ENCODE measurements around the gene TMCC1.
"Not testable (repeated sequence)": the region's sequence is repeated elsewhere in the genome, so short reads cannot be mapped to it uniquely, and the experiment has no call there.

TMCC1 gene

GRCh38 chr3:129641567-129642260 is 251.8 kb downstream of the TMCC1 start:
- DNase-seq: not testable (repeated sequence)

DNA sequence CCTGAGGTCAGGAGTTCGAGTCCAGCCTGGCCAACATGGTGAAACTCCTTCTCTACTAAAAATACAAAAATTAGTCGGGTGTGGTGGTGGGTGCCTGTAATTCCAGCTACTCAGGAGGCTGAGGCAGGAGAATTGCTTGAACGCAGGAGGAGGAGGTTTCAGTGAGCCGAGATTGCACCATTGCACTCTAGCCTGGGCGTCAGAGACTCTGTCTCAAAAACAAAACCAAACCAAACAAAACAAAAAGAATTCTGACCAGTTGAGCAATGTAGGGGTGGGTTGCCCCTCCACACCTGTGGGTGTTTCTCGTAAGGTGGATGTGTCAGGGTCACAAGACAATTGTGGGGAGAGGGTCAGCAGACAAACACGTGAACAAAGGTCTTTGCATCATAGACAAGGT is 252.5 kb downstream of the TMCC1 start:
- not testable (repeated sequence) for DNase-seq

DNA sequence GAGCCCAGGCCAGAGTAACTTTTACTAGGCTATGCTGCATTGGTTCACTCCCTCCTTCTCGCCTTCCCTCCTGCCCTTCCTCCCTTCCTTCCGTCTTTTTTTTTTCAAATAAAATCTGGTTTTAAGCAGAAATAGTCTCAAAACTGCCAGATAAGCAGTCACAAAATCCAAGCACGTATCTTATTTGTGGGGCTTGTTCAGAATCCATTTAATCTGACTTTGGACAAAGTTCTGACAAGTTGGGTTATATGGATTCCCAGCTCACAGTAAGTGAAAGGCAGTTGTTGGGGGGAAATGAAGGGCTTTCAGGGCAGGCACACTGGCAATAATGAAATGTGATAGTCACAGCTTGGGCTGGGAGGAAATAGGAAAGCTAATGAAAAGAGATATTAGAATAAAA is 255.0 kb downstream of the TMCC1 start:
- no peak for DNase-seq

DNA sequence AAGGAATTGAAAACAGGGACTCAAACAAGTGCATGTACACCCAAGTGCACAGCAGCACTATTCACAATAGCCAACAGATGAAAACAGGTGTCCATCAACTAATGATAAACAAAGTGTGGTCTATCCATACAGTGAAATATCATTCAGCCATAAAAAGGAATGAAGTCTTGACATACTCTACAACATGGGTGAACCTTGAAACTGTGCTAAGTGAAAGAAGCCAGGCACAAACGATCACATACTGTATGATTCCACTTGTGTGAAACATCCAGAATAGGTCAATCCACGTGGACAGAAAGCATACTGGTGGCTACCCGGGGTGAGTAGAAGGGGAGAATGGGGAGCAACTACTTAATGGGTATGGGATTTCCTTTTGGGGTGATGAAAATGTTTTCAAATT is 257.4 kb downstream of the TMCC1 start:
- DNase-seq: no peak

- no peak for DNase-seq
Observed at GRCh38 chr3:129635656-129636055, 257.9 kb downstream of the TMCC1 start.

- DNase-seq: no peak
Observed at GRCh38 chr3:129633751-129634481, 259.6 kb downstream of the TMCC1 start.

- no peak for DNase-seq
Observed at GRCh38 chr3:129632977-129633376, 260.5 kb downstream of the TMCC1 start.

- no peak for DNase-seq
Observed at GRCh38 chr3:129632556-129632955, 261.0 kb downstream of the TMCC1 start.

DNA sequence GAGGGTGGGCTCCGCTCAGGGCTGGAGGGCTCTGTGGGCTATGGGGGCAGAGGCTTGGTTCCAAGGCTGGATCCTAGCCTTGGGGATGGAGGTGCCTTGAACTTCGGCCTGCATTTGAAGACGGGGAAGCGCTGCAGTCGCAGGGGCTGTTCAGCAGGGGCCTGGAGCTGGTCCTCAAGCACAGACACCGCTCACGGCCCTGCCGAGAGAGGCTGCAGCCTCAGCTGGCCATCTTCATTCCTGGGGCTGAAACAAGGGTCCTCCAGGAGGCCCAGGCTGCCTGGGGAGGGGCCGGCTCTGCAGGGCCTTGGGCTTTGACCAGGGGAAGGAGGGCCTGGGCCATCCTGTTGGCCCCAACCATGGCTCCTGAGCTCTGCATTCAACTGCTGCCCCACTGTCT is 261.5 kb downstream of the TMCC1 start:
- DNase-seq: no peak

- no peak for DNase-seq
Observed at GRCh38 chr3:129629011-129629410, 264.5 kb downstream of the TMCC1 start.

DNA sequence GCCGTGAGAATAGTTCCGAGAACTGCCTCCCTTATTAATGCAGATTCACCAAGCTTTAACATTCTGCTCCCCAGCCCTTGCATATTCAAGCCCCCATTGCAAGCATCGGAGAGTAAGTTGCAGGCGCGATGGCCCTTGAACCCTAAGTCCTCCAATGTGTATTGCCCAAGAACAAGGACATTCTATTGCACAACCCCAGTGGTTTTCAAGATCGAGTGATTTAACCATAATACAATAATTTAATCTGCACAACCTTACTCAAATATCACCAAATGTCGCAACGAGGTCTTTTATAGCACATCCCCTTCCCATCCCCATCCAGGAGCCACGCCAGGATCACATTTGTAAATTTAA is 265.4 kb downstream of the TMCC1 start:
- DNase-seq: no peak

- DNase-seq: peak in 12 of 14 donors; percentile 55 to 83 (median 76)
Observed at GRCh38 chr3:129627350-129628168, 266.0 kb downstream of the TMCC1 start.

DNA sequence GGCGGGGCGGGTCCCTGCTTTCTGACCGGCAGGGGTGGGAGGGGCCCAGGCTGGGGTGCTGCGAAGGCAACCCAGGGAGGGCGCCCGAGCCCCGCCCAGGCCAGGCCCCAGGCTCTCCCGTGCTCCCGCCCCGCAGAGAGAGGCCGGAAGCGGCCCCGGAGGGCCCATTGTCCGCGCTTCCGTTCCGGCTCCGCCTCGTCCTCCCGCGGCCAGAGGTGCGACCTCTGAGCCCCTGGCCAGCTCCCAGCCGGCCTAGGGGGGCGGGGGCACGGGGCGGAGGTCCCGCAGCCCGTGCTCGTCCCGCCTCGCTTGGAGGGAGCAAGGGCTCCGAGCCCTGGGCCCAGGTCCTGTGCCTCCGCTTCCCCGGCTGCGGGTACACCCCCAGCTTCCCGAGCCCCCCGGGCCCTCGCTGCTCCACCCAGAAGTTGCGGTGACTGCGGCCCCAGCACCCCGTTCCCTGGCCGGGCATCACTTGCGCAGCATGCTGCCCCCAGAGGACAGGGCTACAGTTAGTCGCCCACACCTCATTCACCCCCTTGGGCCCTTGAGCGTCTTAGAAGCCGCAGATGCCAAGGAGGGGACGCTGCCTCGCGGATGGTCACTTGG is 266.7 kb downstream of the TMCC1 start:
- peak in 12 of 14 donors; percentile 51 to 85 (median 66) for DNase-seq

- DNase-seq: no peak
Observed at GRCh38 chr3:129625072-129625874, 268.2 kb downstream of the TMCC1 start.

DNA sequence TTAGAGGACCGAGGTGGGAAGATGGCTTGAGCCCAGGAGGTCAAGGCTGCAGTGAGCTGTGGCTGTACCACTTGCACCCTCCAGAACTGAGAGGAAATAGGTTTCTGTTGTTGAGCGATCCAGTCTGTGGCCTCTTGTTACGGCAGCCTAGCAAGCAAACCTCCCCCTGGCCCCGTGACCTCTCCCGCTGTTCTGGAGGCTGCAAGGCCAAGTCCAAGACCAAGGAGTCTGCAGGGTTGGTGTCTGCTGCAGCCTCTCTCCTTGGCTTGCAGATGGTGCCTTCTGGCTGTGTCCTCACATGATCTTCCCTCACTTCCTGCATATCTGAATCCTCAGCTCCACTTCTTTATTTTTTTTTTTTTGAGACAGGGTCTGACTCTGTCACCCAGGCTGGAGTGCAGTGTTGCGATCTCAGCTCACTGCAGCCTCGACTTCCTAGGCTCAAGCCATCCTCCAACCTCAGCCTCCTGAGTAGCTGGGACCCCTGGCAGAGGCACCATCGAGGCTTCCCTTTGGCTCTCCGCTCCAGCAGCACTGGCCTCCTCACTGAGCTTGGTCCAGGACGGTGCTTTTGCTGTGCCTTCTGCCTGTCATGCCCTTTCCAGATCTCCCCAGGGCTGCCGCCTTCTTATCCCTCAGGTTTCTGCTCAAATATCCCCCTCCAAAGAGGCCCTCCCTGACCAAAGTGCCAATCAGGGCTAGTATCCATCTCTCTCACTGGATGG is 269.0 kb downstream of the TMCC1 start:
- DNase-seq: no peak

DNA sequence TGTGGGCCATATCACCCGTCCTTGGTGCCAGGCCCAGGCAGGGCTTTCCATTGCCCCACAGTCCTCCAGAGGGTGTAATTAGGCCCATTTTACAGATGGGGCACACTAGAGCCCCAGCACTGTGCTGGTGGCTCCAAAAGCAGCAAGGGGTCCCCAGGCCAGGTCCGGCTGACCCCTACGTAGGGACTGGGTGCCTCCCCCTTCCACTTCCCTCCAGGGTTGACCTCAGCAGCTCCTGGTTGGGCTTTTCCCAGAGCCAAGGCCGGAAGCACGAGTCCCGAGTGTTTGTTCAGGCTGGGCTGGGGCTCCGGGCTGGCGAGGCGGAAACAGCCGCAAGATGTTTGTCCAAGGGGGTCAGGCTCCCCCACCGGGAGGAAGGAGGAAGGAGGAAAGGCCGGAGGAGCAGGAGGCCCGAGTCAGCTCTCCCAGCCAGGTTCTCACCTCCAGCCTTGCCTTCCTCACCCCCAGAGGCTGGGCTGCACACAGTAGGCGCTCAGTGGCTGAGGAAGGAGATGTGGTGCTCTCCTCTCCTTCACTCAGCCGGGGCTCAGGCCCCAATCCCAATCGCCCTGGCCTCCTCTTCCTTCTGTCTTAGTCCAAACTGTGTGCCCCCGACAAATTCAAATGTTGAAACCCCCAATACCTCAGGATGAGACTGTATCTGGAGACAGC is 269.9 kb downstream of the TMCC1 start:
- no peak for DNase-seq

- no peak for DNase-seq
Observed at GRCh38 chr3:129622933-129623332, 270.6 kb downstream of the TMCC1 start.

DNA sequence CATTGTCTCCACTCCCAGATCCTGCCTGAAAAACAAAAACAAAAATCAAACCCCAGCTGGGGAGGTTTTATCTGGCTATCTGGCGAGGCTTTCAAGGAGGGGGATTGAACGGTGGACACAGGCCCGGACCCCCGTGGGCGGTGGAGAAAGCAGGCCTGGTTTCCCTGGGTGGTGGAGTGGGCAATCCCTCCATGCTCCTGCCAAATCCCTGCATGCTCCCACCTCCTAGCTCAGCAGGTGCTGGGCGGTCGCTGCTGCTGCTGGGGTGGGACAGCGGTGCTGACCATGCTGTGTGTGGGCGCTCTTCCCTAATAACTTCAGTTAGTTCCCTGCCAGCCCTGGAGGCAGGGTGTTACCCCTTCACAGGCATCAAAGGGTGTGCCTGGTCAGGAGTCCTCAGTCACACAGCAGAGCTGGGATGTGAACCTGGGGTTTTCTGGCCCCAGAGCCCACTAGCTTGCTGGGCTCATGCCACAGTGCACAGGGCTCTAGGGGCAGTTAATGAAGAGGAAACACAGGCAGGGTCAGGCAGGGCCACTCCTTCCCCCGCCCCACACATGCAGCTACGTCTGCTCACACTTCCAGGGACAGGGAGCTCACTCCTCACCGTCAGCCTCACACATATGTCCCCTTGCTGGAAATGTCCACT is 271.2 kb downstream of the TMCC1 start:
- DNase-seq: no peak

- DNase-seq: no peak
Observed at GRCh38 chr3:129621626-129622225, 271.8 kb downstream of the TMCC1 start.
